Measurements from ENCODE around the gene ADAMTSL4.

Gene ADAMTSL4

DNA sequence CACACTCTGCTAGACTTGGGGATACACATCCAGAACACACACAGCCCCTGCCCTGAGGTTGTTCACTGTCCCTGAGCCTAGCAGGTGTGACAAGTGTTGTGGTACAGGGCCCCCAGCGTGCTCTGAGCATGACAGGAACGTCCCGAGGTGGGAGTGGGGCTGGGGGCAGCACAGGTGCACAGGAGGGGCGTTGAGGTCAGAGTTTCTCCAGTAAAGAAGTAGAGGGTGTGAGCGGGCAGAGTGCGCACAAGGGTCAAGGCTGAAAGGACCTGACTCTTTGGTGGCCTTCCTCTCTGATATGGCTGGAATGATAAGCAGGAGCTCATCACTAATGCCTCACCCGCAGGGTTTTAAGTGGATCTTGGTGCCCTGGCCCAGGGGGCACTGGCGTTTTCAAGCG, 34.9 kb upstream of the ADAMTSL4 start:
- no peak for ATAC-seq
- no peak for TF ChIP-seq ZNF565 (CRISPR knock-in tag; conservative IDR thresholded peaks at IDR 0.05; ENCODE audit: low read depth)
- no peak for TF ChIP-seq RARB (CRISPR knock-in tag; IDR thresholded peaks at IDR 0.05)
- TF ChIP-seq ZNF8 (CRISPR knock-in tag; IDR thresholded peaks at IDR 0.05): no peak
- TF ChIP-seq ZFP3 (CRISPR knock-in tag; IDR thresholded peaks at IDR 0.05): no peak
- TF ChIP-seq TCF4 (CRISPR knock-in tag; IDR thresholded peaks at IDR 0.05; ENCODE audit: borderline replicate concordance): no peak
- no peak for TF ChIP-seq GLIS3 (CRISPR knock-in tag; IDR thresholded peaks at IDR 0.05)
- TF ChIP-seq, protein P1, sequence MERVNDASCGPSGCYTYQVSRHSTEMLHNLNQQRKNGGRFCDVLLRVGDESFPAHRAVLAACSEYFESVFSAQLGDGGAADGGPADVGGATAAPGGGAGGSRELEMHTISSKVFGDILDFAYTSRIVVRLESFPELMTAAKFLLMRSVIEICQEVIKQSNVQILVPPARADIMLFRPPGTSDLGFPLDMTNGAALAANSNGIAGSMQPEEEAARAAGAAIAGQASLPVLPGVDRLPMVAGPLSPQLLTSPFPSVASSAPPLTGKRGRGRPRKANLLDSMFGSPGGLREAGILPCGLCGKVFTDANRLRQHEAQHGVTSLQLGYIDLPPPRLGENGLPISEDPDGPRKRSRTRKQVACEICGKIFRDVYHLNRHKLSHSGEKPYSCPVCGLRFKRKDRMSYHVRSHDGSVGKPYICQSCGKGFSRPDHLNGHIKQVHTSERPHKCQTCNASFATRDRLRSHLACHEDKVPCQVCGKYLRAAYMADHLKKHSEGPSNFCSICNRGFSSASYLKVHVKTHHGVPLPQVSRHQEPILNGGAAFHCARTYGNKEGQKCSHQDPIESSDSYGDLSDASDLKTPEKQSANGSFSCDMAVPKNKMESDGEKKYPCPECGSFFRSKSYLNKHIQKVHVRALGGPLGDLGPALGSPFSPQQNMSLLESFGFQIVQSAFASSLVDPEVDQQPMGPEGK (CRISPR knock-in tag; IDR thresholded peaks at IDR 0.05; ENCODE audit: borderline replicate concordance): no peak
- TF ChIP-seq ISL1 (CRISPR knock-in tag; IDR thresholded peaks at IDR 0.05): no peak
- no peak for TF ChIP-seq SNAI2 (CRISPR knock-in tag; IDR thresholded peaks at IDR 0.05)
- TF ChIP-seq, protein P2, sequence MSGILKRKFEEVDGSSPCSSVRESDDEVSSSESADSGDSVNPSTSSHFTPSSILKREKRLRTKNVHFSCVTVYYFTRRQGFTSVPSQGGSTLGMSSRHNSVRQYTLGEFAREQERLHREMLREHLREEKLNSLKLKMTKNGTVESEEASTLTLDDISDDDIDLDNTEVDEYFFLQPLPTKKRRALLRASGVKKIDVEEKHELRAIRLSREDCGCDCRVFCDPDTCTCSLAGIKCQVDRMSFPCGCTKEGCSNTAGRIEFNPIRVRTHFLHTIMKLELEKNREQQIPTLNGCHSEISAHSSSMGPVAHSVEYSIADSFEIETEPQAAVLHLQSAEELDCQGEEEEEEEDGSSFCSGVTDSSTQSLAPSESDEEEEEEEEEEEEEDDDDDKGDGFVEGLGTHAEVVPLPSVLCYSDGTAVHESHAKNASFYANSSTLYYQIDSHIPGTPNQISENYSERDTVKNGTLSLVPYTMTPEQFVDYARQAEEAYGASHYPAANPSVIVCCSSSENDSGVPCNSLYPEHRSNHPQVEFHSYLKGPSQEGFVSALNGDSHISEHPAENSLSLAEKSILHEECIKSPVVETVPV (CRISPR knock-in tag; IDR thresholded peaks at IDR 0.05): no peak

DNA sequence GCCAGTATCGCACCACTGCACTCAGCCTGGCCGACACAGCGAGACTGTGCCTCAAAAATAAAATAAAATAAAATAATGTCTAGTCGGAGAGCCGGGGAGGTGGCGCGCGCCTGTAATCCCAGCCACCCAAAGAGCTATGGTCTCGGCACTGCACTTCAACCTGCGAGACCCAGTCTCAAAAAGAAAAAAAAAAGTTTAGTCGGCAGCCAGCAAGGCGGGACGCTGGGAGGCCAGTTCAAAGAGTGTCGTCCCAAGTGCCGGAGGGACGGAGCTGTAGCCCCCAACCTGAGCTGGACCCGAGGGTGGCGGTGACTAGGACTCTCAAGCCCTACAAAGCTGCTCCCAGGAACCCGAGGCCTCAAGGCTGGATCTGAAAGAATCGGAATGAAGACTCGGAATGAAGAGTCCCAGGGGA, 34.3 kb upstream of the ADAMTSL4 start:
- no peak for TF ChIP-seq OSR1 (CRISPR knock-in tag; IDR thresholded peaks at IDR 0.05)
- TF ChIP-seq, protein P3, sequence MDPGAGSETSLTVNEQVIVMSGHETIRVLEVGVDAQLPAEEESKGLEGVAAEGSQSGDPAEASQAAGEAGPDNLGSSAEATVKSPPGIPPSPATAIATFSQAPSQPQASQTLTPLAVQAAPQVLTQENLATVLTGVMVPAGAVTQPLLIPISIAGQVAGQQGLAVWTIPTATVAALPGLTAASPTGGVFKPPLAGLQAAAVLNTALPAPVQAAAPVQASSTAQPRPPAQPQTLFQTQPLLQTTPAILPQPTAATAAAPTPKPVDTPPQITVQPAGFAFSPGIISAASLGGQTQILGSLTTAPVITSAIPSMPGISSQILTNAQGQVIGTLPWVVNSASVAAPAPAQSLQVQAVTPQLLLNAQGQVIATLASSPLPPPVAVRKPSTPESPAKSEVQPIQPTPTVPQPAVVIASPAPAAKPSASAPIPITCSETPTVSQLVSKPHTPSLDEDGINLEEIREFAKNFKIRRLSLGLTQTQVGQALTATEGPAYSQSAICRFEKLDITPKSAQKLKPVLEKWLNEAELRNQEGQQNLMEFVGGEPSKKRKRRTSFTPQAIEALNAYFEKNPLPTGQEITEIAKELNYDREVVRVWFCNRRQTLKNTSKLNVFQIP (CRISPR knock-in tag; IDR thresholded peaks at IDR 0.05; ENCODE audit: borderline replicate concordance, low read depth): no peak
- no peak for TF ChIP-seq BACH2 (CRISPR knock-in tag; IDR thresholded peaks at IDR 0.05; ENCODE audit: borderline replicate concordance)
- no peak for TF ChIP-seq SNAI2 (CRISPR knock-in tag; IDR thresholded peaks at IDR 0.05)
- no peak for TF ChIP-seq TOX (CRISPR knock-in tag; IDR thresholded peaks at IDR 0.05; ENCODE audit: borderline replicate concordance)
- TF ChIP-seq ZNF8 (CRISPR knock-in tag; IDR thresholded peaks at IDR 0.05): no peak
- TF ChIP-seq, protein P4, sequence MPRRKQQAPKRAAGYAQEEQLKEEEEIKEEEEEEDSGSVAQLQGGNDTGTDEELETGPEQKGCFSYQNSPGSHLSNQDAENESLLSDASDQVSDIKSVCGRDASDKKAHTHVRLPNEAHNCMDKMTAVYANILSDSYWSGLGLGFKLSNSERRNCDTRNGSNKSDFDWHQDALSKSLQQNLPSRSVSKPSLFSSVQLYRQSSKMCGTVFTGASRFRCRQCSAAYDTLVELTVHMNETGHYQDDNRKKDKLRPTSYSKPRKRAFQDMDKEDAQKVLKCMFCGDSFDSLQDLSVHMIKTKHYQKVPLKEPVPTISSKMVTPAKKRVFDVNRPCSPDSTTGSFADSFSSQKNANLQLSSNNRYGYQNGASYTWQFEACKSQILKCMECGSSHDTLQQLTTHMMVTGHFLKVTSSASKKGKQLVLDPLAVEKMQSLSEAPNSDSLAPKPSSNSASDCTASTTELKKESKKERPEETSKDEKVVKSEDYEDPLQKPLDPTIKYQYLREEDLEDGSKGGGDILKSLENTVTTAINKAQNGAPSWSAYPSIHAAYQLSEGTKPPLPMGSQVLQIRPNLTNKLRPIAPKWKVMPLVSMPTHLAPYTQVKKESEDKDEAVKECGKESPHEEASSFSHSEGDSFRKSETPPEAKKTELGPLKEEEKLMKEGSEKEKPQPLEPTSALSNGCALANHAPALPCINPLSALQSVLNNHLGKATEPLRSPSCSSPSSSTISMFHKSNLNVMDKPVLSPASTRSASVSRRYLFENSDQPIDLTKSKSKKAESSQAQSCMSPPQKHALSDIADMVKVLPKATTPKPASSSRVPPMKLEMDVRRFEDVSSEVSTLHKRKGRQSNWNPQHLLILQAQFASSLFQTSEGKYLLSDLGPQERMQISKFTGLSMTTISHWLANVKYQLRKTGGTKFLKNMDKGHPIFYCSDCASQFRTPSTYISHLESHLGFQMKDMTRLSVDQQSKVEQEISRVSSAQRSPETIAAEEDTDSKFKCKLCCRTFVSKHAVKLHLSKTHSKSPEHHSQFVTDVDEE (CRISPR knock-in tag; IDR thresholded peaks at IDR 0.05): no peak
- peak; percentile 38 for ATAC-seq

DNA sequence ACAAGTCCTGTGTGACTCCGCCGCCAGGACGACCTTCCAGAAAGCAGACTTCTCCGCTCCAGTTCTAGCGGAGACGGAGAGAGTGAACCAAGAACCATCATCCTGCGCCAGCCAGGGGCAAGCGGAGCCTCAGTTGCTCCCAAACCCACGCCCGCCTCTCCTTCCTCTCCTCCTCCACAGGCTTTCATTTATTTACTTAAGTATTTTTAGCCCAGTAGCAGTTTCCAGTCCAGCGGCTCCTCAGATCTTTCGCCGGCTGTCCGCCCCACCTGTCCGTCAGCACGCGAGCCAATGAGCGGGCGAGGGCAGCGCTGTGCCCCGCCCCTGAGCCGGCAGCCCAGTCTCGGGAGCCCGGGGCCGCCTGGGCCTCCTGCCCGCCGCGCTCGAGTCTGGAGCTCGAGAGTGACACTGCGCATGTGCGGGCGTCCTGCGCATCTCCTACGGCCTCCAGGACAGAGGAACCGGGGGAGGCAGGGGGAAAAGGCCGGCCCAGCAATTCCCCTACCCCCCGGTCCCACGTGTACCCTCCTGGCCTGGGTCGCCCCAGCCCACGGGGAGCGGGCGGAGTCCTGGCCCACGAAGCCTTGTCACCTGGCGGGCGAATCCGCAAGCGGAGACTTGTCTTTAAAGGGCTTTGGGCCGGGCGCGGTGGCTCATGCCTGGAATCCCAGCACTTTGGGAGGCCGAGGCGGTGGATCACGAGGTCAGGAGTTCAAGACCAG, 33.7 kb upstream of the ADAMTSL4 start, which contains the start of gene FALEC:
FALEC (plus strand) TSS at position 425 of the 722 bp plus-strand sequence.
- TF ChIP-seq, protein P3 (CRISPR knock-in tag; IDR thresholded peaks at IDR 0.05; ENCODE audit: borderline replicate concordance, low read depth): no peak
- TF ChIP-seq, protein P5, sequence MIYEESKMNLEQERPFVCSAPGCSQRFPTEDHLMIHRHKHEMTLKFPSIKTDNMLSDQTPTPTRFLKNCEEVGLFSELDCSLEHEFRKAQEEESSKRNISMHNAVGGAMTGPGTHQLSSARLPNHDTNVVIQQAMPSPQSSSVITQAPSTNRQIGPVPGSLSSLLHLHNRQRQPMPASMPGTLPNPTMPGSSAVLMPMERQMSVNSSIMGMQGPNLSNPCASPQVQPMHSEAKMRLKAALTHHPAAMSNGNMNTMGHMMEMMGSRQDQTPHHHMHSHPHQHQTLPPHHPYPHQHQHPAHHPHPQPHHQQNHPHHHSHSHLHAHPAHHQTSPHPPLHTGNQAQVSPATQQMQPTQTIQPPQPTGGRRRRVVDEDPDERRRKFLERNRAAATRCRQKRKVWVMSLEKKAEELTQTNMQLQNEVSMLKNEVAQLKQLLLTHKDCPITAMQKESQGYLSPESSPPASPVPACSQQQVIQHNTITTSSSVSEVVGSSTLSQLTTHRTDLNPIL (CRISPR knock-in tag; IDR thresholded peaks at IDR 0.05; ENCODE audit: low read depth): no peak
- TF ChIP-seq ZC3H10 (CRISPR knock-in tag; IDR thresholded peaks at IDR 0.05) (no peak), OSR1 (CRISPR knock-in tag; IDR thresholded peaks at IDR 0.05) (no peak), SNAI2 (CRISPR knock-in tag; IDR thresholded peaks at IDR 0.05) (no peak), ZNF565 (CRISPR knock-in tag; conservative IDR thresholded peaks at IDR 0.05; ENCODE audit: low read depth) (no peak), ZNF8 (CRISPR knock-in tag; IDR thresholded peaks at IDR 0.05) (no peak), BACH2 (CRISPR knock-in tag; IDR thresholded peaks at IDR 0.05; ENCODE audit: borderline replicate concordance) (no peak), ARNTL (CRISPR knock-in tag; IDR thresholded peaks at IDR 0.05; ENCODE audit: borderline replicate concordance, low read depth) (no peak), RARB (CRISPR knock-in tag; IDR thresholded peaks at IDR 0.05) (no peak), ESRRG (CRISPR knock-in tag; IDR thresholded peaks at IDR 0.05) (no peak), ISL1 (CRISPR knock-in tag; IDR thresholded peaks at IDR 0.05) (no peak), CSDC2 (CRISPR knock-in tag; IDR thresholded peaks at IDR 0.05) (no peak), ZFP30 (CRISPR knock-in tag; IDR thresholded peaks at IDR 0.05) (no peak), TOX (CRISPR knock-in tag; IDR thresholded peaks at IDR 0.05; ENCODE audit: borderline replicate concordance) (no peak)
- TF ChIP-seq, protein P4 (CRISPR knock-in tag; IDR thresholded peaks at IDR 0.05): no peak; the same call in 1 of the 2 replicates
- peak; percentile 97 for ATAC-seq

All from SK-N-SH treated with all-trans-retinoic acid at 6 μM for 48 hours (cell line).